GM23338 (cell line): ENCODE results near the gene KAT6B. TPM values are rescaled to one million over a fixed set of nuclear protein-coding genes. Genes with fewer than 3 reads are reported as not detected.

Experiments used
- ATAC-seq: fragments of 200-7000 bp; cut with Tn5 transposase; 3 replicates; pipeline ENCODE4 v1.9.1; 2020
- DNase-seq: peaks from one replicate; pipeline ENCODE4 v3.0.0-alpha.2; 2015; ENCODE audit warnings: low spot score
- H2AFZ ChIP-seq: fragments of 200-600 bp; sonication (generic); 2 replicates; pipeline ENCODE4 v1.8.0; 2016; ENCODE audit warnings: antibody characterized with exemption, mild to moderate bottlenecking, moderate library complexity
- H3F3A ChIP-seq: fragments of 200-600 bp; sonication (generic); replicated peaks from 2 replicates; pipeline ENCODE4 v1.8.0; 2017; ENCODE audit warnings: antibody characterized with exemption, mixed run types, low read depth
- H3K27ac ChIP-seq: fragments of 200-600 bp; sonication (generic); 2 replicates; pipeline ENCODE4 v1.6.1; 2016; ENCODE audit warnings: low read depth
- H3K27me3 ChIP-seq: fragments of 200-600 bp; sonication (generic); 2 replicates; pipeline ENCODE4 v1.8.0; 2016; ENCODE audit warnings: mild to moderate bottlenecking, mixed run types, moderate library complexity; ENCODE audit not compliant: insufficient read depth
- H3K36me3 ChIP-seq: fragments of 200-600 bp; sonication (generic); 2 replicates; pipeline ENCODE4 v1.8.0; 2016; ENCODE audit warnings: mild to moderate bottlenecking; ENCODE audit not compliant: insufficient read depth
- H3K4me1 ChIP-seq: fragments of 200-600 bp; sonication (generic); 2 replicates; pipeline ENCODE4 v1.8.0; 2016; ENCODE audit warnings: mild to moderate bottlenecking, moderate library complexity; ENCODE audit not compliant: insufficient read depth
- H3K4me2 ChIP-seq: fragments of 200-600 bp; sonication (generic); 2 replicates; pipeline ENCODE4 v1.7.1; 2017; ENCODE audit warnings: mixed run types
- H3K4me3 ChIP-seq: fragments of 200-600 bp; sonication (generic); 2 replicates; pipeline ENCODE4 v1.6.1; 2016; ENCODE audit warnings: mixed run types
- H3K79me2 ChIP-seq: fragments of 200-600 bp; sonication (generic); replicated peaks from 2 replicates; pipeline ENCODE4 v1.8.0; 2017; ENCODE audit warnings: mild to moderate bottlenecking; ENCODE audit not compliant: insufficient read depth
- H3K9me2 ChIP-seq: fragments of 200-600 bp; sonication (generic); 2 replicates; pipeline ENCODE4 v1.8.0; 2017; ENCODE audit not compliant: insufficient read depth
- H4K20me1 ChIP-seq: fragments of 200-600 bp; sonication (generic); replicated peaks from 2 replicates; pipeline ENCODE4 v1.8.0; 2017; ENCODE audit warnings: mild to moderate bottlenecking; ENCODE audit not compliant: insufficient read depth
- H3K27ac Mint-ChIP-seq: 2 replicates; pipeline ENCODE4 v1.8.0; 2020; ENCODE audit warnings: inconsistent platforms, mild to moderate bottlenecking, moderate library complexity, mixed read lengths
- H3K27me3 Mint-ChIP-seq: 3 replicates; pipeline ENCODE4 v1.8.0; 2022; ENCODE audit warnings: low read depth, mild to moderate bottlenecking, moderate library complexity, mixed read lengths, inconsistent platforms; ENCODE audit not compliant: insufficient read depth, poor library complexity
- H3K36me3 Mint-ChIP-seq: 3 replicates; pipeline ENCODE4 v1.8.0; 2021; ENCODE audit warnings: low read depth, mild to moderate bottlenecking, inconsistent platforms, moderate library complexity, mixed read lengths
- H3K4me1 Mint-ChIP-seq: 3 replicates; pipeline ENCODE4 v1.8.0; 2020; ENCODE audit warnings: mild to moderate bottlenecking, inconsistent platforms, mixed read lengths
- H3K4me3 Mint-ChIP-seq: 3 replicates; pipeline ENCODE4 v1.8.0; 2021; ENCODE audit warnings: moderate library complexity, mild to moderate bottlenecking, inconsistent platforms, mixed read lengths
- H3K9me3 Mint-ChIP-seq: 3 replicates; pipeline ENCODE4 v1.8.0; 2020; ENCODE audit warnings: moderate library complexity, mild to moderate bottlenecking, inconsistent platforms, mixed read lengths
- CREB1 ChIP-seq: fragments of 250-450 bp; sonication (Bioruptor Pico); IDR thresholded peaks from 2 replicates; pipeline ENCODE4 v1.5.0; 2020; ENCODE audit warnings: low read depth, mild to moderate bottlenecking, moderate library complexity
- CTCF ChIP-seq, 2 experiments: fragments of 200-600 bp in 1 of 2; sonication (generic) in 1 of 2; conservative IDR thresholded peaks; 2 replicates each; pipeline versions ENCODE4 v1.5.1 to v1.6.1; 2016 to 2017; ENCODE audit warnings: antibody characterized with exemption in 2 of 2, low read depth in 2 of 2, mild to moderate bottlenecking in 2 of 2, moderate library complexity in 1 of 2
- ETS1 ChIP-seq: IDR thresholded peaks from 2 replicates; pipeline ENCODE4 v1.6.1; 2016; ENCODE audit warnings: antibody characterized with exemption
- EZH2 ChIP-seq: fragments of 200-600 bp; sonication (generic); IDR thresholded peaks from one replicate; pipeline ENCODE4 v1.8.0; 2017; ENCODE audit warnings: antibody characterized with exemption, mild to moderate bottlenecking, low read depth; ENCODE audit not compliant: unreplicated experiment
- EZH2phosphoT487 ChIP-seq: fragments of 200-600 bp; sonication (generic); IDR thresholded peaks from one replicate; pipeline ENCODE4 v1.8.1; 2018; ENCODE audit warnings: antibody characterized with exemption; ENCODE audit not compliant: unreplicated experiment
- JUNB ChIP-seq: IDR thresholded peaks from one replicate; pipeline ENCODE4 v1.6.1; 2016; ENCODE audit warnings: antibody characterized with exemption; ENCODE audit not compliant: unreplicated experiment
- NANOG ChIP-seq: IDR thresholded peaks from 2 replicates; pipeline ENCODE4 v1.6.1; 2016; ENCODE audit warnings: antibody characterized with exemption, borderline replicate concordance
- POLR2AphosphoS5 ChIP-seq: IDR thresholded peaks from 2 replicates; pipeline ENCODE4 v1.6.1; 2016; ENCODE audit warnings: antibody characterized with exemption, low read depth
- REST ChIP-seq: IDR thresholded peaks from one replicate; pipeline ENCODE4 v1.6.1; 2018; ENCODE audit warnings: antibody characterized with exemption; ENCODE audit not compliant: unreplicated experiment
- STAT1 ChIP-seq: IDR thresholded peaks from one replicate; pipeline ENCODE4 v1.6.1; 2016; ENCODE audit warnings: antibody characterized with exemption; ENCODE audit not compliant: unreplicated experiment
- ZNF114 ChIP-seq: fragments of 250-450 bp; sonication (Bioruptor Pico); IDR thresholded peaks from 2 replicates; pipeline ENCODE4 v1.5.0; 2020; ENCODE audit warnings: mild to moderate bottlenecking, moderate library complexity
- ZNF331 ChIP-seq: fragments of 250-450 bp; sonication (Bioruptor Pico); IDR thresholded peaks from 2 replicates; pipeline ENCODE4 v1.5.0; 2020; ENCODE audit warnings: low read depth, mild to moderate bottlenecking, moderate library complexity
- polyA plus RNA-seq: library from polyadenylated mRNA; unstranded; fragments of >200 nt; fragmentation: Nextera tagmentation; extraction: Ambion mirVana; gene quantifications from 2 replicates; pipeline ENCODE4 v1.2.1, GENCODE V29; 2016
- total RNA-seq: library from RNA; depleted of rRNA; stranded (reverse); fragments of >200 nt; shearing (Covaris generic); gene quantifications from 2 replicates; pipeline ENCODE4 v1.2.3, GENCODE V29; 2014

Gene KAT6B
- total and polyA plus RNA-seq, 2 experiments from 2014 or later: 21.3 to 31.4 TPM

- peaks cover 16% of the 10 kb centered on the region for H3K36me3 Mint-ChIP-seq
- Histone ChIP-seq H3K79me2 (no peaks in the 10 kb centered on the region), H3F3A (no peaks in the 10 kb centered on the region), H3K4me1 (no peaks in the 10 kb centered on the region), H2AFZ (no peak overlapping the region), H3K4me2 (no peak overlapping the region), H3K27ac (no peak overlapping the region), H3K36me3 (no peaks in the 10 kb centered on the region), H3K4me3 (no peak overlapping the region), H3K27me3 (no peaks in the 10 kb centered on the region), H3K9me2 (no peaks in the 10 kb centered on the region), H4K20me1 (0 out of 2 replicates have a peak, but pooled peaks cover 3% of the 10 kb centered on the region)
- H3K27me3 Mint-ChIP-seq: peaks cover 3% of the 10 kb centered on the region
- ATAC-seq (peak; percentile 29; the same call in 2 of the 3 replicates), DNase-seq (no peak)
- TF ChIP-seq CREB1 (CRISPR knock-in tag) (no peak), NANOG (no peak)
- H3K9me3 Mint-ChIP-seq: no peaks in the 10 kb centered on the region
- peak overlapping the region; percentile 66; the same call in 1 of the 2 replicates for H3K27ac Mint-ChIP-seq
- H3K4me3 Mint-ChIP-seq: no peak overlapping the region
- H3K4me1 Mint-ChIP-seq: peaks cover 6% of the 10 kb centered on the region; the same call in 2 of the 3 replicates
Measured at GRCh38 chr10:75033399-75034130, 207.2 kb downstream of the KAT6B start.

- H4K20me1 ChIP-seq: 0 out of 2 replicates have a peak, but pooled peaks cover 3% of the 10 kb centered on the region
- H3K36me3 Mint-ChIP-seq: peaks cover 11% of the 10 kb centered on the region
- H3K4me3 ChIP-seq: no peak overlapping the region
- H3K4me2 ChIP-seq: no peak overlapping the region
- H3K4me1 Mint-ChIP-seq: peaks cover 6% of the 10 kb centered on the region; the same call in 2 of the 3 replicates
- no peaks in the 10 kb centered on the region for H3K79me2 ChIP-seq
- ATAC-seq: no peak
- no peaks in the 10 kb centered on the region for H3K36me3 ChIP-seq
- no peak overlapping the region for H3K27ac ChIP-seq
- H2AFZ ChIP-seq: no peak overlapping the region
- H3K9me2 ChIP-seq: no peaks in the 10 kb centered on the region
- no peak overlapping the region for H3K4me3 Mint-ChIP-seq
- no peaks in the 10 kb centered on the region for H3K9me3 Mint-ChIP-seq
- no peaks in the 10 kb centered on the region for H3F3A ChIP-seq
- no peak for DNase-seq
- H3K27ac Mint-ChIP-seq: no peak overlapping the region
- H3K27me3 Mint-ChIP-seq: peaks cover 3% of the 10 kb centered on the region
- no peaks in the 10 kb centered on the region for H3K4me1 ChIP-seq
- H3K27me3 ChIP-seq: no peaks in the 10 kb centered on the region
- TF ChIP-seq POLR2AphosphoS5 (no peak), NANOG (no peak), ETS1 (no peak), EZH2 (no peak), CTCF (conservative IDR thresholded peaks at IDR 0.05; ENCODE audit: low read depth in 2 of 2) (no peak), EZH2phosphoT487 (no peak), ZNF114 (CRISPR knock-in tag) (no peak), REST (no peak), ZNF331 (CRISPR knock-in tag) (no peak), STAT1 (no peak), CREB1 (CRISPR knock-in tag) (no peak), JUNB (no peak)
Measured at GRCh38 chr10:75034131-75034512, 207.7 kb downstream of the KAT6B start.
